GM12891 (cell line): ENCODE measurements around the gene ST3GAL4.

Experiments used
- DNase-seq: peaks from one replicate; pipeline ENCODE4 v3.0.0; 2011; ENCODE audit warnings: low spot score; ENCODE audit not compliant: insufficient read length
- FAIRE-seq: peaks from 2 replicates; lab custom pipeline; 2011; peaks lifted over from hg19 to GRCh38; lab: Jason Lieb, UNC
- PAX5 ChIP-seq: IDR thresholded peaks from 2 replicates; pipeline ENCODE4 v1.6.1; 2011; ENCODE audit warnings: low read length, moderate library complexity, mild to moderate bottlenecking; ENCODE audit not compliant: insufficient read depth, severe bottlenecking
- POLR2A ChIP-seq: IDR thresholded peaks from 2 replicates; pipeline ENCODE4 v1.6.1; 2011; ENCODE audit warnings: low read depth, low read length, control low read depth
- POLR2AphosphoS5 ChIP-seq: IDR thresholded peaks from 2 replicates; pipeline ENCODE4 v1.6.1; 2011; ENCODE audit warnings: low read depth, low read length, control low read depth
- POU2F2 ChIP-seq: IDR thresholded peaks from 2 replicates; pipeline ENCODE4 v1.6.1; 2011; ENCODE audit warnings: low read depth, mild to moderate bottlenecking, control low read depth, low read length, moderate library complexity
- SPI1 ChIP-seq: IDR thresholded peaks from 2 replicates; pipeline ENCODE4 v1.6.1; 2011; ENCODE audit warnings: low read depth, low read length, control low read depth
- TAF1 ChIP-seq: IDR thresholded peaks from 2 replicates; pipeline ENCODE4 v1.6.1; 2011; ENCODE audit warnings: low read depth, low read length, control low read depth

Gene ST3GAL4

DNA sequence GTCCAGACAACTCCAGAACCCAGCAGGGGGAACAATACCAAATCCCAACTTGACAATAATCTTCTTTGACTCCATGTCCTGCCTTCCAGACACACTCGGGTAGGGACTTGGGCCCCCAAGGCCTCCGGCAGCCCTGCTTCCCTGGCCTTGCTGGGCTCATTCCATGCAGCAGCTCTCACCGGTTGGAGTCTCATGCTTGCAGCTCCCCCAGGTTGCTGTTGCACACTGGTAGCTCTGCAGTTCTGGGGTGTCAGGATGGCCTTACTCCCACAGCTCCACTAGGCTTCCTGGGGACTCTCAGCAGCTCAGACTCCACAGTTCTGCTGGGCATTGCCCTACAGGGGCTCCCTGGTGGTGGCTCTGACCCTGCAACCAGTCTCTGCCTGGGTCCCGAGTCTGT lies 42.8 kb downstream of the ST3GAL4 start:
- no peak for TF ChIP-seq PAX5
- DNase-seq (no peak), FAIRE-seq (no peak)

DNA sequence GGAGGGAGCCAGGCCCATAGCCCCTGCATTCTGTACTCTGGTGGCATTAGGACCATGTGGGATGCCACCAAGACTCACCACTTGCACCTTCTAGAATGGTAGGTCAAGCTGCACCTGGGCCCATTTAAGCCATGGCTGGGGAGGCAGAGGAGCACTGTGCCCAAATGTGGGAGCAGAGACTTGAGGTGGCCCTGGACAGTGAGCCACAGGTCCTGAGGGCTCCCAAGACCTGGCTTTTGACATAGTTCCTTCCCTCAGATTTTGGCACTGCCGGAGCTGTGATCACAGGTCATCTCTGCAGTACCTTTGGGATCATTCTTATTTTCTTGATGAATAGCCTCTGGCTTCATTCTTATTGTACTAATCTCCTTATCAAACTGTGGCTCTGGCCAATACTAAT lies 43.2 kb downstream of the ST3GAL4 start:
- DNase-seq, result no peak
- FAIRE-seq, result no peak
- TF ChIP-seq TAF1 (no peak), PAX5 (no peak), POU2F2 (no peak), SPI1 (no peak), POLR2AphosphoS5 (no peak), POLR2A (no peak)

DNA sequence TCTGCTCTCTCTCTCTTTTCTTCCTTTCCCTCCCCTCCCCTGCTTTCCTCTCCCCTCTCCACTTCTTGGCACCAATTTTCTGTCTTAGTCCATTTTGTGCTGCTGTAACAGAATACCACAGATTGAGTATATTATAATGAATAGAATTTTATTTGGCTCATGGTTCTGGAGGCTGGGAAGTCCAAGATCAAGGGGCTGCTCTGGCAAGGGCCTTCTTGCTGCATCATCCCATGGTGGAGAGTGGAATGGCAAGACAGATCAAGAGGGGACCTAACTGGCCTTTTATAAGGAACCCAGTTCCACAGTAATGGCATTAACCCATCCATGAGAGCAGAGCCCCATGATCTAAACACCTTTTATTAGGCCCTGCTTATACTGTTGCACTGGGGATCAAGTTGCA lies 44.5 kb downstream of the ST3GAL4 start:
- no peak for TF ChIP-seq POLR2AphosphoS5
- TF ChIP-seq PAX5, result no peak
- no peak for TF ChIP-seq POLR2A
- TF ChIP-seq POU2F2, result no peak
- no peak for TF ChIP-seq TAF1
- TF ChIP-seq SPI1, result no peak
- no peak for FAIRE-seq

DNA sequence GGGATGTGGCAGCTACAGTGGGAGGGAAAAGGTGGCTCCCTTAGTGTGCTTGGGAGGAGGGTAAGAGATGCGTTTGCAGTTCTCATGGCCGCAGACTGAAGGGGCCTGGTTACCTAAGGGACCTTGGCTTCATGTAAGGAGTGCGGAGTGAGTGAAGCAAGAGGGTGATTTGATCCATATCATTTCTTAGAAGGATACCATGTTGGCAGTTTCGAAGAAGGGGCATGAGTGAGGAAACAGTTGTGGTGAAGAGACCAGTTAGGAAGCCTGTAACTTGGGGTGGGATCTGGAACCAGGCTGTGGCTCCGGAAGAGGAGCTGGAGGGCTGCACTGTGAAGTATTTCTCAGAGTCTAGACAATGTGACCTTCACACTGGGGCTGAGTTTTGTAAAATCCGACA lies 45.0 kb downstream of the ST3GAL4 start:
- DNase-seq, result no peak
- TF ChIP-seq POLR2AphosphoS5 (no peak), SPI1 (no peak), TAF1 (no peak), POLR2A (no peak), POU2F2 (no peak), PAX5 (no peak)
- no peak for FAIRE-seq

More for the DNA sequence above, 44.5 kb downstream of the ST3GAL4 start:
- no peak for DNase-seq

DNA sequence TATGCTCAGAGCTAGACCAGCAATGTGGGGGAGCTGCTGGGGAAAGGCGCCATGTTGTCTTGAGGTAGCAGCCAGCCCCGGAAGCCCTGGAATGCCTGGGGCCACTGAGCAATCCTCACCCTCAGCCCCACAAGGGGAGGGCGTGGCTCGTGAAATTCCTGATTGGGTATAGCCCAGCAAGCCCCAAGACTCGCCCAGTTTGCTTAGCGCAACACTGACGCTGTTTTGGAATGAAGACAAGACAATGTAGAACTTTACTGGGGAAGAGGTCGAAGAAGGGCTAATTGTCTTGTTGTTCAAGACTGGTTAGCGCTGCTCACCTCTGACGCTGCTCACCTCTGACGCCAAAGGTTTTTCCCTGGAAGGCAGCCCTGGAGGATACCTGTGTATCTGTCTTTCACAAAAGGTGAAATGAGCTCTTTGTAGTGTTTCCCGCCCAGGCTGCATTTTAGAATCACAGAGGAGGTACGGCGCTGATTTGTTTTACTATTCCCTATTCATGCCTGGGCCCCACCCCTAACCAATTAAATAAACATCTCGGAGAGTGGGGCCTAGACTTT lies 47.6 kb downstream of the ST3GAL4 start:
- DNase-seq, result no peak
- FAIRE-seq, result peak; percentile 51
- TF ChIP-seq SPI1, result no peak
- no peak for TF ChIP-seq POLR2AphosphoS5
- no peak for TF ChIP-seq TAF1
- no peak for TF ChIP-seq POLR2A
- TF ChIP-seq PAX5, result no peak

DNA sequence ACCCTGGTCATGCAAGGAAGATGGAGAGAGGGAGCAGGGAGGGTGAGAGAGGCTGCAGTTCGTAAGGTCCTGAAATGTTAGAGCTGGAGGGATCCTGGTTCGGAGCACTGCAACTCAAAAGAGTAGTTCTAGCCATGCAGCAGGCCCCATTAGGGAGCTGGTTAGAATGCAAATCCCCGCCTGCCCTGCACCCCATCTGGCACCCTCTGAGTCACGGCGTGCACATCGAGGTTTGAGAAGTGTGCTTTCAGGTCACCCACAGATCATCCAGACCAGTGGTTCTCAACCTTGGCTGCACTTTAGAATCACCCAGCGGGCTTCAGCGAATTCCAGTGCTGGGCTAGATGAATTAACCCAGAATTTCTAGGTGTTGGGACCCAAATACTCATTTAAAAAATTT lies 48.2 kb downstream of the ST3GAL4 start:
- TF ChIP-seq POU2F2 (peak; percentile 78; the same call in 1 of the 2 replicates), TAF1 (no peak)
- FAIRE-seq (peak; percentile 81), DNase-seq (peak; percentile 56)

DNA sequence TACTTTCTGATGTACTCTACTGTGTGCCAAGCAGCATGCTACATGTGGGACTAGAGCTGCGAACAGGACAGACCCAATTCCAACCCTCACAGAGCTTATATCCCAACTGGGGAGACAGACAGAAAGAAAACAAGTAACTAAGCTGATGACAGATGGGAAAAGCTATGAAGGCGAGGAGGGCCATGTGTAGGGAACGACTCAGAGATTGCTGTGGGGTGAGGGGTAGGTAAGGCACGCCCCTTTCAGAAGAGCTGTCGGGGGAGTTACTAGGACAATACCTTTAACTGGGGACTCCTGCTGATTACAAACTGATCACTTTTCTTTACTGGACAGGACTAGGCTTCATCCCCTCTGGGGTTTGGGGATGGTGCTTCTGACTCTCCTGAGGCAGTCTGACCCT lies 48.9 kb downstream of the ST3GAL4 start:
- DNase-seq, result no peak
- no peak for FAIRE-seq
- TF ChIP-seq POLR2A, result no peak
- TF ChIP-seq PAX5, result no peak
- no peak for TF ChIP-seq POU2F2
- TF ChIP-seq SPI1, result no peak
- TF ChIP-seq POLR2AphosphoS5, result no peak
- TF ChIP-seq TAF1, result no peak

DNA sequence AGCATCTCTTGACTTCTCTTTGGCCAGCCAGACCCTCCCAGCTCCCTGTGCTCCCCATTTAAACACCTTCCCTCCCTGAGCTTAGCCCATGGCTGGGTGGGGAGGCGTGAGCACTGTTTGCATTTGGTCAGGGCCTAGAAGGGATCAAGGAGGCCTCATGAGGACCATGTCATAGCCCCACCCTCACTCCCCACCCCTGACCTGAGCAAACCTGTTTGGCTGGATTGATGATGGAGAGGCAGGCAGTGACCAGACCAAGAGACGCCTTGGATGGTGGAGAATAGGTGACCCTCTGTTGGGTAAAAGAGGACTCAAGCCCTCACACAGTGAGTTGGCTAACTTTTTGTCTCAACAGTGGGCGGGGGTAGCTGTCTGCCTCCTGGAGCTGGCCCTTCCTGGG lies 49.9 kb downstream of the ST3GAL4 start:
- no peak for TF ChIP-seq TAF1
- TF ChIP-seq POLR2A, result no peak
- no peak for FAIRE-seq

DNA sequence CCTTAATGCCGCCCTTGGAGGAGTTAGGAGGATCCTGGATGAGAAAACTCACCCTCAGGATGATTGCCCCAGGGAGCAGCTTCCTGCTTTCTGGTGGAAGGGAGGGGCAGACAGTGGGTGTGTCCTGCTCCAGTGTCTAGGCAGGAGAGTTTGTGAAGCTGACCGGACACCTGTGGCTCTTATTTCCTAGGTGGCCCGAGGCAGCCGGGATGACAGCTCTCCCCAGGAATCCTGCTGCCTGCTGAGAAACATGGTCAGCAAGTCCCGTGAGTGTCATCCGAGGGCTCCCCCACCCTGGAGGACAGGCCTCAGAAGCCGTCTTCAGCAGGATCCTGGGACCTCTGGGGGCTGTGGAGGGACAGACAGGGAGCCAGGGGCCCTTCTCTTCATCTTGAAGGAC lies 50.4 kb downstream of the ST3GAL4 start:
- no peak for FAIRE-seq

More for the DNA sequence above, 49.9 kb downstream of the ST3GAL4 start:
- no peak for DNase-seq

DNA sequence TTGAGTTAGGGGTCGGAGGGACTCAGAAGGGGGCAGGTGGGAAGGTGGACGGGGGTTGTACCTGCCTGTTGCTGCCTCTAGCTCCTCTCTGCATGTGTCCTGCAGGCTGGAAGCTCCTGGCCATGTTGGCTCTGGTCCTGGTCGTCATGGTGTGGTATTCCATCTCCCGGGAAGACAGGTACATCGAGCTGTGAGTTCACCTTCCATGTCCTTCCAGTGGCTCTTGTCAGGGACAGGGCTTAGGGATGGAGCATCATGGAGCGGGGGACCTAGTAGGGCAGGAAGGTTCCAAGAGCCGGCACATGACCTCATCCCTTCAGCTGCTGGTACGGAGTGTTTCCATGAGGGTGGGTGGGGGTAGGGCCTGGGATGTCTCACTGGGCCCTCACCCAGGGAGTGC lies 50.9 kb downstream of the ST3GAL4 start:
- no peak for DNase-seq
- TF ChIP-seq PAX5 (no peak), SPI1 (no peak), POLR2AphosphoS5 (no peak), POLR2A (no peak), POU2F2 (no peak), TAF1 (no peak)
- no peak for FAIRE-seq

More for the DNA sequence above, 50.4 kb downstream of the ST3GAL4 start:
- DNase-seq, result no peak
- TF ChIP-seq SPI1 (no peak), POLR2AphosphoS5 (no peak)

DNA sequence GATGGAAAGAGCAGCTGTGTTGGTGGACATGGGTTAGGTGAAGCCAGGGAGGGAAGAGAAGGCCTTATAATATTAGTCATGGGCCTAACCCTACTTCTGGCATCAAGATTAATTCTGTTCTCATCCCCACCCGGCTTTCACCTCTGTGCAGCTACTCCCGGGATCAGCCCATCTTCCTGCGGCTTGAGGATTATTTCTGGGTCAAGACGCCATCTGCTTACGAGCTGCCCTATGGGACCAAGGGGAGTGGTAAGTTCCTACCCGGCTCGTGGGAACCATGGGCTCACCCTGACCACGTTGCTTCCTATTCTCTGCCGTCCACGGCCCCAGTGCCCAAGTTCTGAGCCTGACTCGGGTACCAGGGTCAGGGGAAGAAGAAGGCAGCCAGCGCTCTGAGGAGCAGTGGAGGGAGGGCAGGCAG lies 51.6 kb downstream of the ST3GAL4 start:
- TF ChIP-seq PAX5, result no peak
- no peak for TF ChIP-seq POLR2AphosphoS5
- no peak for FAIRE-seq
- DNase-seq, result no peak
